H1 (cell line): ENCODE data around the gene ACBD5. TPM values are rescaled to one million over a fixed set of nuclear protein-coding genes. Genes with fewer than 3 reads are reported as not detected.

Experiments used
- CEBPB ChIP-seq: IDR thresholded peaks from 2 replicates; pipeline ENCODE4 v1.6.1; 2012; ENCODE audit warnings: low read depth, low read length
- CHD1 ChIP-seq: IDR thresholded peaks from 2 replicates; pipeline ENCODE4 v1.6.1; 2012; ENCODE audit warnings: low read depth, low read length, improper control_type of control experiment
- HDAC6 ChIP-seq: IDR thresholded peaks from one replicate; pipeline ENCODE4 v1.7.1; 2012; ENCODE audit warnings: low read depth, mild to moderate bottlenecking, inconsistent platforms, low read length, moderate library complexity
- JUN ChIP-seq: IDR thresholded peaks from 2 replicates; pipeline ENCODE4 v1.6.1; 2011; ENCODE audit warnings: low read depth, mild to moderate bottlenecking, improper control_type of control experiment, low read length
- JUND ChIP-seq: IDR thresholded peaks from 2 replicates; pipeline ENCODE4 v1.6.1; 2011; ENCODE audit warnings: mild to moderate bottlenecking, improper control_type of control experiment, low read length
- SUZ12 ChIP-seq: fragments of 200-600 bp; sonication (generic); IDR thresholded peaks from 2 replicates; pipeline ENCODE4 v1.6.1; 2012; ENCODE audit warnings: mild to moderate bottlenecking, inconsistent platforms, low read length, moderate library complexity, mixed read lengths
- polyA plus RNA-seq, 7 experiments: library from polyadenylated mRNA; depleted of rRNA in 3 of 7; stranded (reverse) in 5 of 7; unstranded in 2 of 7; fragments of >200 nt in 5 of 7; fragments of 200-250 nt in 2 of 7; gene quantifications; 1 replicate in 5 of 7; 2 replicates in 1 of 7; 4 replicates in 1 of 7; pipeline versions ENCODE4 v1.2.1 to v1.2.3, GENCODE V29; 2011 to 2013; ENCODE audit warnings: missing spikeins in 2 of 7, mixed read lengths in 2 of 7
- total RNA-seq: library from RNA; stranded (reverse); fragmentation: NEBNext Ultra II Directional; extraction: Animal tissue kit (Norgen Biotek cat#: 25700); gene quantifications from 2 replicates; pipeline ENCODE4 v1.2.1, GENCODE V29; 2021

ACBD5 gene
- total and polyA plus RNA-seq, 2 of the 8 experiments (the other 6 are each of a cell fraction or from before 2014, with no cell fraction given): 4.6 to 15.9 TPM

DNA sequence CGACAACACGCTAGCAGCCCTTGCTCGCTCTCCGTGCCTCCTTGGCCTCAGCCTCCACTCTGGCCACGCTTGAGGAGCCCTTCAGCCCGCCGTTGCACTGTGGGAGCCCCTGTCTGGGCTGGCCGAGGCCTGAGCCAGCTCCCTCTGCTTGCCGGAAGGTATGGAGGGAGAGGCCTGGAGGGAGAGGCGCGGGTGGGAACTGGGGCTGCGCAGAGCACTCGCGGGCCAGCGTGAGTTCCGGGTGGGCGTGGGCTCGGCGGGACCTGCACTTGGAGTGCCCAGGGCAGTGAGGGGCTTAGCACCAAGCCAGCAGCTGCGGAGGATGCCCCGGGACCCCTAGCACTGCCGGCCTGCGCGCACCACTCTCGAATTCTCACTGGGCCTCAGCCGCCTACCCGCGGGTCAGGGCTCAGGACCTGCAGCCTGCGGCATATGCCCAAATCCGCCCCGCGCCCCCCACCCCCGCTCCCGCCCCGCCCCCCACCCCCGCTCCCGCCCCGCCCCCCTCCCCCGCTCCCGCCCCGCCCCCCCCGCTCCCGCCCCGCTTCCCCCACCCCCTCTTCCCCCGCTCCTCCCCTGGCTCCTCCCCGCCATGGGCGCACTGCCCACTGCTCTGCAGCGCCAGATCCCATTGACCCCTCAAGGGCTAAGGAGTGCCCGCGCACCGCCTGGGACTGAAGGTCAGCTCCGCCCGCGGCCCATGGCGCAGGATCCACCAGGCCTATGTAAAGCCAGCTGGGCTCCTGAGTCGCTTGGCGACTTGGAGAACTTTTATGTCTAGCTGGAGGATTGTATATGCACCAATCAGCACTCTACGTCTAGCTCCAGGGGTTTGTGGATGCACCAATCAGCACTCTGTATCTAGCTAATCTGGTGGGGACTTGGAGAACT lies 15.9 kb upstream of the ACBD5 start (continued):
- TF ChIP-seq CHD1: no peak
- no peak for TF ChIP-seq HDAC6
- TF ChIP-seq JUND: no peak
- TF ChIP-seq CEBPB: no peak
- TF ChIP-seq JUN: no peak
- no peak for TF ChIP-seq SUZ12
